Amniotic epithelial cell (primary cell): ENCODE results near the gene TSSK6.

Source experiments
- DNase-seq: peaks from one replicate; pipeline ENCODE4 v3.0.0-alpha.2; 2010; ENCODE audit warnings: low read depth

Gene TSSK6

GRCh38 chr19:19530889-19531288, 15.5 kb upstream of the TSSK6 start:
- DNase-seq, result no peak

- no peak for DNase-seq
Observed at GRCh38 chr19:19530423-19530804, 15.1 kb upstream of the TSSK6 start.

GRCh38 chr19:19529783-19530422, 14.6 kb upstream of the TSSK6 start:
- DNase-seq, result no peak

GRCh38 chr19:19528721-19529490, 13.6 kb upstream of the TSSK6 start, which contains the start of gene YJEFN3:
Gene YJEFN3, plus strand, starts transcription at chr19:19528911. Its CDS starts 22 bp downstream, at chr19:19528933.
- peak; percentile 63 for DNase-seq

- DNase-seq, result no peak
Observed at GRCh38 chr19:19527674-19528625, 12.6 kb upstream of the TSSK6 start.

GRCh38 chr19:19527371-19527656, 12.0 kb upstream of the TSSK6 start:
- no peak for DNase-seq

- DNase-seq, result no peak
Observed at GRCh38 chr19:19526581-19527370, 11.4 kb upstream of the TSSK6 start.

GRCh38 chr19:19525611-19526380, 10.4 kb upstream of the TSSK6 start:
- DNase-seq, result no peak

GRCh38 chr19:19524053-19524452, 8.7 kb upstream of the TSSK6 start:
- no peak for DNase-seq

- DNase-seq, result no peak
Observed at GRCh38 chr19:19523177-19523576, 7.8 kb upstream of the TSSK6 start.

- DNase-seq, result no peak
Observed at GRCh38 chr19:19520989-19521388, 5.6 kb upstream of the TSSK6 start.

GRCh38 chr19:19517235-19517619, 1.9 kb upstream of the TSSK6 start:
- no peak for DNase-seq

- DNase-seq, result peak; percentile 85
Observed at GRCh38 chr19:19515642-19516519, 533 bp upstream of the TSSK6 start, which contains the start of gene NDUFA13. Gene NDUFA13, plus strand, starts transcription at chr19:19516225. Its CDS starts 14 bp downstream, at chr19:19516239.

GRCh38 chr19:19514215-19514657, 1.1 kb downstream of the TSSK6 start:
- DNase-seq, result peak; percentile 73

- no peak for DNase-seq
Observed at GRCh38 chr19:19513682-19514081, 1.7 kb downstream of the TSSK6 start.

- no peak for DNase-seq
Observed at GRCh38 chr19:19510432-19510831, 4.9 kb downstream of the TSSK6 start.

- no peak for DNase-seq
Observed at GRCh38 chr19:19508217-19508616, 7.1 kb downstream of the TSSK6 start.

- DNase-seq, result no peak
Observed at GRCh38 chr19:19507354-19507753, 8.0 kb downstream of the TSSK6 start.

- DNase-seq, result no peak
Observed at GRCh38 chr19:19506592-19506991, 8.8 kb downstream of the TSSK6 start.
